HEK293 (cell line): ENCODE data around the gene SIL1.

Experiments used
- EGR2 ChIP-seq: fragments of 450-650 bp; formaldehyde crosslinking; IDR thresholded peaks from 2 replicates; pipeline ENCODE4 v1.5.1; 2016; ENCODE audit warnings: low read depth, missing biosample characterization, missing genetic modification characterization
- IKZF3 ChIP-seq: fragments of 450-650 bp; IDR thresholded peaks from 2 replicates; pipeline ENCODE4 v1.5.0; 2018; ENCODE audit warnings: missing biosample characterization, mild to moderate bottlenecking, missing genetic modification characterization, moderate library complexity
- ZBTB7A ChIP-seq: fragments of 450-650 bp; formaldehyde crosslinking; IDR thresholded peaks from 2 replicates; pipeline ENCODE4 v1.5.1; 2016; ENCODE audit warnings: low read depth, missing biosample characterization, missing genetic modification characterization
- ZFP37 ChIP-seq: fragments of 450-650 bp; formaldehyde crosslinking; IDR thresholded peaks from 2 replicates; pipeline ENCODE4 v1.5.1; 2016; ENCODE audit warnings: missing biosample characterization, missing genetic modification characterization
- ZNF10 ChIP-seq: fragments of 450-650 bp; formaldehyde crosslinking; IDR thresholded peaks from 2 replicates; pipeline ENCODE4 v1.5.1; 2017; ENCODE audit warnings: missing biosample characterization, missing genetic modification characterization
- ZNF121 ChIP-seq: fragments of 450-650 bp; formaldehyde crosslinking; IDR thresholded peaks from 2 replicates; pipeline ENCODE4 v1.5.1; 2016; ENCODE audit warnings: missing biosample characterization, missing genetic modification characterization
- ZNF155 ChIP-seq: fragments of 450-650 bp; formaldehyde crosslinking; IDR thresholded peaks from 2 replicates; pipeline ENCODE4 v1.5.1; 2016; ENCODE audit warnings: missing biosample characterization, missing genetic modification characterization
- ZNF175 ChIP-seq: fragments of 450-650 bp; formaldehyde crosslinking; IDR thresholded peaks from 2 replicates; pipeline ENCODE4 v1.5.1; 2016; ENCODE audit warnings: missing biosample characterization, missing genetic modification characterization
- ZNF202 ChIP-seq: fragments of 450-650 bp; formaldehyde crosslinking; IDR thresholded peaks from 2 replicates; pipeline ENCODE4 v1.5.1; 2016; ENCODE audit warnings: missing biosample characterization, missing genetic modification characterization, borderline replicate concordance
- ZNF223 ChIP-seq: fragments of 450-650 bp; formaldehyde crosslinking; IDR thresholded peaks from 2 replicates; pipeline ENCODE4 v1.5.1; 2016; ENCODE audit warnings: missing biosample characterization, missing genetic modification characterization
- ZNF341 ChIP-seq: fragments of 450-650 bp; formaldehyde crosslinking; IDR thresholded peaks from 2 replicates; pipeline ENCODE4; 2016; ENCODE audit warnings: low read depth, missing biosample characterization, missing genetic modification characterization
- ZNF561 ChIP-seq: fragments of 450-650 bp; IDR thresholded peaks from 2 replicates; pipeline ENCODE4 v1.5.1; 2018; ENCODE audit warnings: missing biosample characterization, missing genetic modification characterization, borderline replicate concordance
- ZNF571 ChIP-seq: fragments of 450-650 bp; formaldehyde crosslinking; IDR thresholded peaks from 2 replicates; pipeline ENCODE4 v1.5.0; 2017; ENCODE audit warnings: missing biosample characterization, missing genetic modification characterization
- ZNF600 ChIP-seq: fragments of 450-650 bp; formaldehyde crosslinking; IDR thresholded peaks from 2 replicates; pipeline ENCODE4 v1.5.1; 2016; ENCODE audit warnings: missing biosample characterization, missing genetic modification characterization
- ZNF624 ChIP-seq: fragments of 450-650 bp; formaldehyde crosslinking; IDR thresholded peaks from 2 replicates; pipeline ENCODE4 v1.5.1; 2017; ENCODE audit warnings: missing biosample characterization, missing genetic modification characterization
- ZNF670 ChIP-seq: fragments of 450-650 bp; formaldehyde crosslinking; IDR thresholded peaks from 2 replicates; pipeline ENCODE4 v1.5.1; 2016; ENCODE audit warnings: missing biosample characterization, missing genetic modification characterization, low read depth
- ZNF837 ChIP-seq: fragments of 450-650 bp; formaldehyde crosslinking; IDR thresholded peaks from 2 replicates; pipeline ENCODE4 v1.5.1; 2016; ENCODE audit warnings: missing biosample characterization, missing genetic modification characterization
- ZNF843 ChIP-seq: fragments of 450-650 bp; formaldehyde crosslinking; IDR thresholded peaks from 2 replicates; pipeline ENCODE4 v1.5.1; 2016; ENCODE audit warnings: missing biosample characterization, missing genetic modification characterization
- ZXDB ChIP-seq: fragments of 450-650 bp; formaldehyde crosslinking; IDR thresholded peaks from 2 replicates; pipeline ENCODE4 v1.5.1; 2016; ENCODE audit warnings: missing biosample characterization, missing genetic modification characterization
- TF ChIP-seq, protein P1 (sequence below): fragments of 450-650 bp; formaldehyde crosslinking; IDR thresholded peaks from 2 replicates; pipeline ENCODE4 v1.5.1; 2016; ENCODE audit warnings: missing biosample characterization, missing genetic modification characterization
- TF ChIP-seq, protein P2 (sequence below): fragments of 450-650 bp; IDR thresholded peaks from 2 replicates; pipeline ENCODE4 v1.5.1; 2018; ENCODE audit warnings: missing biosample characterization, mild to moderate bottlenecking, missing genetic modification characterization
- TF ChIP-seq, protein P3 (sequence below): fragments of 450-650 bp; formaldehyde crosslinking; IDR thresholded peaks from 2 replicates; pipeline ENCODE4 v1.5.1; 2016; ENCODE audit warnings: missing biosample characterization, missing genetic modification characterization
- TF ChIP-seq, protein P4 (sequence below): fragments of 450-650 bp; formaldehyde crosslinking; IDR thresholded peaks from 2 replicates; pipeline ENCODE4 v1.5.1; 2016; ENCODE audit warnings: missing biosample characterization, missing genetic modification characterization
- TF ChIP-seq, protein P5 (sequence below): fragments of 450-650 bp; formaldehyde crosslinking; IDR thresholded peaks from 2 replicates; pipeline ENCODE4 v1.5.1; 2016; ENCODE audit warnings: missing biosample characterization, missing genetic modification characterization
- TF ChIP-seq, protein P6 (sequence below): fragments of 450-650 bp; formaldehyde crosslinking; IDR thresholded peaks from 2 replicates; pipeline ENCODE4 v1.5.1; 2017; ENCODE audit warnings: missing biosample characterization, missing genetic modification characterization
- TF ChIP-seq, protein P7 (sequence below): fragments of 450-650 bp; formaldehyde crosslinking; IDR thresholded peaks from 2 replicates; pipeline ENCODE4; 2016; ENCODE audit warnings: missing biosample characterization, missing genetic modification characterization
- TF ChIP-seq, protein P8 (sequence below): fragments of 450-650 bp; formaldehyde crosslinking; conservative IDR thresholded peaks from 2 replicates; pipeline ENCODE4 v1.5.1; 2016; ENCODE audit warnings: low read depth, missing biosample characterization, missing genetic modification characterization

SIL1 gene

DNA sequence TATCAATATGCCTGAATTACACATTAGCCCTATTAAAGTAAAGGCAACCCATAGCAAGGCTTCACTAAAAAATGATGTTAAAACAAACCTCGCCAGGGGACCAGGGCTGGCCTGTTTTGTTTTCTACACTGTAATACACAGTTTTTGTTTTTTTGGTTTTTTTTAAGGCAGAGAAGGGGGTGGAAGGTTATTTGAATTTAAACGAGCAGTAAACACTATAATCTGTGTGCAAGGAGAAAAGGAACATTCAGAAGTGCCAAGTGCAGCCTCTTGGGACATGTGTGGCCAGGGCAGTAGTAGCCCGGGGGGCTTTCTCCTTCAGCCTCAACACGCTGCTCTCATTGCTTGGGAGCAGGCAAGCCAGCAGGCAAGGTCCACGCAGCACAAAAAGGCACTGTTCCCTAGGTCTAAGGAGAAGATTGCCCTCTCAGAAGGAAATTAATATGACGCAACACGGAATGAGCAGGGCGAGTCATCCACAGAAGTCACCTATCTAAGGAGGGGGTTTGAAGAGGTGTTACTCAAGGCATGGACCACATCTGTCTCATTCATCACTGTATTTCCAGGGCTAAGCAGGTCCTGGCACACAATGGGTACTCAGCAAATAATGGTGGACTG, 16.2 kb downstream of the SIL1 start (continued):
- TF ChIP-seq ZNF175 (tag by site-specific recombination) (no peak), ZNF571 (no peak), ZNF121 (tag by site-specific recombination) (no peak), ZNF223 (tag by site-specific recombination) (no peak), ZNF837 (tag by site-specific recombination) (no peak), ZNF600 (tag by site-specific recombination) (peak; percentile 67), ZNF10 (no peak), ZNF670 (no peak), ZNF624 (tag by site-specific recombination) (no peak), ZNF155 (tag by site-specific recombination) (no peak), ZNF843 (tag by site-specific recombination) (no peak), IKZF3 (peak; percentile 19; the same call in 1 of the 2 replicates), ZNF341 (tag by site-specific recombination) (no peak), ZBTB7A (tag by site-specific recombination) (no peak), ZNF202 (tag by site-specific recombination) (no peak), EGR2 (tag by site-specific recombination) (no peak), ZXDB (tag by site-specific recombination) (no peak), ZNF561 (tag by site-specific recombination) (no peak), ZFP37 (no peak)
- TF ChIP-seq, protein P1, sequence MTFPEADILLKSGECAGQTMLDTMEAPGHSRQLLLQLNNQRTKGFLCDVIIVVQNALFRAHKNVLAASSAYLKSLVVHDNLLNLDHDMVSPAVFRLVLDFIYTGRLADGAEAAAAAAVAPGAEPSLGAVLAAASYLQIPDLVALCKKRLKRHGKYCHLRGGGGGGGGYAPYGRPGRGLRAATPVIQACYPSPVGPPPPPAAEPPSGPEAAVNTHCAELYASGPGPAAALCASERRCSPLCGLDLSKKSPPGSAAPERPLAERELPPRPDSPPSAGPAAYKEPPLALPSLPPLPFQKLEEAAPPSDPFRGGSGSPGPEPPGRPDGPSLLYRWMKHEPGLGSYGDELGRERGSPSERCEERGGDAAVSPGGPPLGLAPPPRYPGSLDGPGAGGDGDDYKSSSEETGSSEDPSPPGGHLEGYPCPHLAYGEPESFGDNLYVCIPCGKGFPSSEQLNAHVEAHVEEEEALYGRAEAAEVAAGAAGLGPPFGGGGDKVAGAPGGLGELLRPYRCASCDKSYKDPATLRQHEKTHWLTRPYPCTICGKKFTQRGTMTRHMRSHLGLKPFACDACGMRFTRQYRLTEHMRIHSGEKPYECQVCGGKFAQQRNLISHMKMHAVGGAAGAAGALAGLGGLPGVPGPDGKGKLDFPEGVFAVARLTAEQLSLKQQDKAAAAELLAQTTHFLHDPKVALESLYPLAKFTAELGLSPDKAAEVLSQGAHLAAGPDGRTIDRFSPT (tag by site-specific recombination) = no peak
- TF ChIP-seq, protein P2, sequence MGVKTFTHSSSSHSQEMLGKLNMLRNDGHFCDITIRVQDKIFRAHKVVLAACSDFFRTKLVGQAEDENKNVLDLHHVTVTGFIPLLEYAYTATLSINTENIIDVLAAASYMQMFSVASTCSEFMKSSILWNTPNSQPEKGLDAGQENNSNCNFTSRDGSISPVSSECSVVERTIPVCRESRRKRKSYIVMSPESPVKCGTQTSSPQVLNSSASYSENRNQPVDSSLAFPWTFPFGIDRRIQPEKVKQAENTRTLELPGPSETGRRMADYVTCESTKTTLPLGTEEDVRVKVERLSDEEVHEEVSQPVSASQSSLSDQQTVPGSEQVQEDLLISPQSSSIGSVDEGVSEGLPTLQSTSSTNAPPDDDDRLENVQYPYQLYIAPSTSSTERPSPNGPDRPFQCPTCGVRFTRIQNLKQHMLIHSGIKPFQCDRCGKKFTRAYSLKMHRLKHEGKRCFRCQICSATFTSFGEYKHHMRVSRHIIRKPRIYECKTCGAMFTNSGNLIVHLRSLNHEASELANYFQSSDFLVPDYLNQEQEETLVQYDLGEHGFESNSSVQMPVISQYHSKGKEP (tag by site-specific recombination) = no peak
- TF ChIP-seq, protein P3, sequence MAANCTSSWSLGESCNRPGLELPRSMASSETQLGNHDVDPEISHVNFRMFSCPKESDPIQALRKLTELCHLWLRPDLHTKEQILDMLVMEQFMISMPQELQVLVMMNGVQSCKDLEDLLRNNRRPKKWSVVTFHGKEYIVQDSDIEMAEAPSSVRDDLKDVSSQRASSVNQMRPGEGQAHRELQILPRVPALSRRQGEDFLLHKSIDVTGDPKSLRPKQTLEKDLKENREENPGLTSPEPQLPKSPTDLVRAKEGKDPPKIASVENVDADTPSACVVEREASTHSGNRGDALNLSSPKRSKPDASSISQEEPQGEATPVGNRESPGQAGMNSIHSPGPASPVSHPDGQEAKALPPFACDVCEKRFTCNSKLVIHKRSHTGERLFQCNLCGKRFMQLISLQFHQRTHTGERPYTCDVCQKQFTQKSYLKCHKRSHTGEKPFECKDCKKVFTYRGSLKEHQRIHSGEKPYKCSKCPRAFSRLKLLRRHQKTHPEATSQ (tag by site-specific recombination) = no peak
- TF ChIP-seq, protein P4, sequence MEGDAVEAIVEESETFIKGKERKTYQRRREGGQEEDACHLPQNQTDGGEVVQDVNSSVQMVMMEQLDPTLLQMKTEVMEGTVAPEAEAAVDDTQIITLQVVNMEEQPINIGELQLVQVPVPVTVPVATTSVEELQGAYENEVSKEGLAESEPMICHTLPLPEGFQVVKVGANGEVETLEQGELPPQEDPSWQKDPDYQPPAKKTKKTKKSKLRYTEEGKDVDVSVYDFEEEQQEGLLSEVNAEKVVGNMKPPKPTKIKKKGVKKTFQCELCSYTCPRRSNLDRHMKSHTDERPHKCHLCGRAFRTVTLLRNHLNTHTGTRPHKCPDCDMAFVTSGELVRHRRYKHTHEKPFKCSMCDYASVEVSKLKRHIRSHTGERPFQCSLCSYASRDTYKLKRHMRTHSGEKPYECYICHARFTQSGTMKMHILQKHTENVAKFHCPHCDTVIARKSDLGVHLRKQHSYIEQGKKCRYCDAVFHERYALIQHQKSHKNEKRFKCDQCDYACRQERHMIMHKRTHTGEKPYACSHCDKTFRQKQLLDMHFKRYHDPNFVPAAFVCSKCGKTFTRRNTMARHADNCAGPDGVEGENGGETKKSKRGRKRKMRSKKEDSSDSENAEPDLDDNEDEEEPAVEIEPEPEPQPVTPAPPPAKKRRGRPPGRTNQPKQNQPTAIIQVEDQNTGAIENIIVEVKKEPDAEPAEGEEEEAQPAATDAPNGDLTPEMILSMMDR = no peak
- TF ChIP-seq, protein P5, sequence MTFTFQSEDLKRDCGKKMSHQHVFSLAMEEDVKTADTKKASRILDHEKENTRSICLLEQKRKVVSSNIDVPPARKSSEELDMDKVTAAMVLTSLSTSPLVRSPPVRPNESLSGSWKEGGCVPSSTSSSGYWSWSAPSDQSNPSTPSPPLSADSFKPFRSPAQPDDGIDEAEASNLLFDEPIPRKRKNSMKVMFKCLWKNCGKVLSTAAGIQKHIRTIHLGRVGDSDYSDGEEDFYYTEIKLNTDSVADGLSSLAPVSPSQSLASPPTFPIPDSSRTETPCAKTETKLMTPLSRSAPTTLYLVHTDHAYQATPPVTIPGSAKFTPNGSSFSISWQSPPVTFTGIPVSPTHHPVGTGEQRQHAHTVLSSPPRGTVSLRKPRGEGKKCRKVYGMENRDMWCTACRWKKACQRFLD = no peak
- TF ChIP-seq, protein P6, sequence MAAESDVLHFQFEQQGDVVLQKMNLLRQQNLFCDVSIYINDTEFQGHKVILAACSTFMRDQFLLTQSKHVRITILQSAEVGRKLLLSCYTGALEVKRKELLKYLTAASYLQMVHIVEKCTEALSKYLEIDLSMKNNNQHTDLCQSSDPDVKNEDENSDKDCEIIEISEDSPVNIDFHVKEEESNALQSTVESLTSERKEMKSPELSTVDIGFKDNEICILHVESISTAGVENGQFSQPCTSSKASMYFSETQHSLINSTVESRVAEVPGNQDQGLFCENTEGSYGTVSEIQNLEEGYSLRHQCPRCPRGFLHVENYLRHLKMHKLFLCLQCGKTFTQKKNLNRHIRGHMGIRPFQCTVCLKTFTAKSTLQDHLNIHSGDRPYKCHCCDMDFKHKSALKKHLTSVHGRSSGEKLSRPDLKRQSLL (tag by site-specific recombination) = no peak
- TF ChIP-seq, protein P7, sequence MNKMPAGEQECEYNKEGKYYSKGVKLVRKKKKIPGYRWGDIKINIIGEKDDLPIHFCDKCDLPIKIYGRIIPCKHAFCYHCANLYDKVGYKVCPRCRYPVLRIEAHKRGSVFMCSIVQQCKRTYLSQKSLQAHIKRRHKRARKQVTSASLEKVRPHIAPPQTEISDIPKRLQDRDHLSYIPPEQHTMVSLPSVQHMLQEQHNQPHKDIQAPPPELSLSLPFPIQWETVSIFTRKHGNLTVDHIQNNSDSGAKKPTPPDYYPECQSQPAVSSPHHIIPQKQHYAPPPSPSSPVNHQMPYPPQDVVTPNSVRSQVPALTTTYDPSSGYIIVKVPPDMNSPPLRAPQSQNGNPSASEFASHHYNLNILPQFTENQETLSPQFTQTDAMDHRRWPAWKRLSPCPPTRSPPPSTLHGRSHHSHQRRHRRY = no peak
- TF ChIP-seq, protein P8, sequence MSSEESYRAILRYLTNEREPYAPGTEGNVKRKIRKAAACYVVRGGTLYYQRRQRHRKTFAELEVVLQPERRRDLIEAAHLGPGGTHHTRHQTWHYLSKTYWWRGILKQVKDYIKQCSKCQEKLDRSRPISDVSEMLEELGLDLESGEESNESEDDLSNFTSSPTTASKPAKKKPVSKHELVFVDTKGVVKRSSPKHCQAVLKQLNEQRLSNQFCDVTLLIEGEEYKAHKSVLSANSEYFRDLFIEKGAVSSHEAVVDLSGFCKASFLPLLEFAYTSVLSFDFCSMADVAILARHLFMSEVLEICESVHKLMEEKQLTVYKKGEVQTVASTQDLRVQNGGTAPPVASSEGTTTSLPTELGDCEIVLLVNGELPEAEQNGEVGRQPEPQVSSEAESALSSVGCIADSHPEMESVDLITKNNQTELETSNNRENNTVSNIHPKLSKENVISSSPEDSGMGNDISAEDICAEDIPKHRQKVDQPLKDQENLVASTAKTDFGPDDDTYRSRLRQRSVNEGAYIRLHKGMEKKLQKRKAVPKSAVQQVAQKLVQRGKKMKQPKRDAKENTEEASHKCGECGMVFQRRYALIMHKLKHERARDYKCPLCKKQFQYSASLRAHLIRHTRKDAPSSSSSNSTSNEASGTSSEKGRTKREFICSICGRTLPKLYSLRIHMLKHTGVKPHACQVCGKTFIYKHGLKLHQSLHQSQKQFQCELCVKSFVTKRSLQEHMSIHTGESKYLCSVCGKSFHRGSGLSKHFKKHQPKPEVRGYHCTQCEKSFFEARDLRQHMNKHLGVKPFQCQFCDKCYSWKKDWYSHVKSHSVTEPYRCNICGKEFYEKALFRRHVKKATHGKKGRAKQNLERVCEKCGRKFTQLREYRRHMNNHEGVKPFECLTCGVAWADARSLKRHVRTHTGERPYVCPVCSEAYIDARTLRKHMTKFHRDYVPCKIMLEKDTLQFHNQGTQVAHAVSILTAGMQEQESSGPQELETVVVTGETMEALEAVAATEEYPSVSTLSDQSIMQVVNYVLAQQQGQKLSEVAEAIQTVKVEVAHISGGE (tag by site-specific recombination) = no peak
